ENCODE measurements around the gene DVL1.
"Not testable (repeated sequence)": the region's sequence is repeated elsewhere in the genome, so short reads cannot be mapped to it uniquely, and the experiment has no call there.

Gene DVL1

DNA sequence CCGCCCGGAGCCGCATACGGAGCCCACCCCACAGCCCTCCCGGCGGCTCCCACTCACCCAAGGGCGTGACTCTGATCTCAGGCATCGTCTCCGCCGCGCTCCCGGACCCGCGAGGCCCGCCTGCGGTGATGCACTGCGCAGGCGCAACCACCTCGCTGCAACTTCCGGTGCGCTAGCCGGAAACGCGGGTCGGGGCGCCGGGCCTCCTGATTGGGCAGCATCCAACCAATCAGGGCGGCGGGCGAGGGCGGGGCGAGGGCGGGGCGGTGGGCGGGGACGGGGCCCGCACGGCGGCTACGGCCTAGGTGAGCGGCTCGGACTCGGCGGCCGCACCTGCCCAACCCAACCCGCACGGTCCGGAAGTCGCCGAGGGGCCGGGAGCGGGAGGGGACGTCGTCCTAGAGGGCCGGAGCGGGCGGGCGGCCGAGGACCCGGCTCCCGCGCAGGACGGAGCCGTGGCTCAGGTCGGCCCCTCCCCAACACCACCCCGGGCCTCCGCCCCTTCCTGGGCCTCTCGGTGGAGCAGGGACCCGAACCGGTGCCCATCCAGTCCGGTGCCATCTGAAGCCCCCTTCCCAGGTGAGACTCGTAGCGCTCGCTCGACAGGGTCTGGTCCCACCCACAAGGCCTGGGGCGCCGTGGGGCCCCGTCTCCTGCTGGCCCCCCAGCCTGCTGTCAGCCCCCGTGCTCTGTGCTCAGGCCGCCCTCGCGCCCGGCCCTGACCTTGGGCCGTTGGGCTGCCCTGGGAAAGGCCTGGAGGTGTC, 24.5 kb downstream of the DVL1 start, which contains the start of the genes CPTP and INTS11:
TSS of gene CPTP (plus strand) at position 279 of the 764 bp plus-strand sequence. CDS start 2,109 bp downstream, outside the sequence.
TSS of gene INTS11 (minus strand) at position 137 of the 764 bp plus-strand sequence. CDS start at position 85, 52 bp downstream.
- peak; percentile 91 to 95 for DNase-seq

DNA sequence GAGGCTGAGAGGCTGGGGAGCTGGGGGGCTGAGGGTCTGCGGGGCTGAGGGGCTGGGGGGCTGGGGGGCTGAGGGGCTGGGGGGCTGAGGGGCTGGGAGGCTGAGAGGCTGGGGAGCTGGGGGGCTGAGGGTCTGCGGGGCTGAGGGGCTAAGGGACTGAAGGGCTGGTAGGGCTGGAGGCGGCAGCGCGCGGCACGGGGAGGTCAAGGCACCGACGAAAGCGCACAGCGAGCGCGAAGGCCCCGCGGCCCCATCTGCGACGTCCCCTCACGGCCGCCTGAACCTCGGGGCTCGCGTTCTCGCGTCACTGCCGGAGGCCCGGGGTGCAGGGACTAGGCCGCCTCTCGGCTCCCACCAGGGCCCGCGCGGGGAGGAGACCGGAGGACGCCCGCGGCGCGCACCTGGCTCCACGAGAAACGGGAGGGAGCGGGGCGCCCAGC, 25.1 kb downstream of the DVL1 start:
- DNase-seq, result no peak

DNA sequence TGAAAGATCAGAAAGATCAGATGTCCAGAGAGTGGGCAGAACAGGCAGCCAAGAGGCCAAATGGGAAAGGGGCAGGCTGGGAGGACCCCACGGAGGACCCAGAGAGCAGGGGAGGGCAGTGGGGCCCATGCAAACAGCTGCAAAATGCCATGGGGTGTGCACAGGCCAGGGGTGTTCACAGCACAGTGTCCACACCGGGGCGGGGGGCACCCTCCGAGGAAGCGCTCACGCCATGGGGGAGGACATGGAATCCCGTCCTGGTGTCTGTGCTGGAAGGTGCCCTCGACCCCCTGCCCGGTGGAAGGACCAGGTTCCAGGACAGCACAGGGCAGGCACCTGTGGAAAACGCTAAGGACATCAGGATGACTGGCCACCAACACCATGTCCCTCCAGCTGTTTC, 26.3 kb downstream of the DVL1 start:
- DNase-seq, result no peak

DNA sequence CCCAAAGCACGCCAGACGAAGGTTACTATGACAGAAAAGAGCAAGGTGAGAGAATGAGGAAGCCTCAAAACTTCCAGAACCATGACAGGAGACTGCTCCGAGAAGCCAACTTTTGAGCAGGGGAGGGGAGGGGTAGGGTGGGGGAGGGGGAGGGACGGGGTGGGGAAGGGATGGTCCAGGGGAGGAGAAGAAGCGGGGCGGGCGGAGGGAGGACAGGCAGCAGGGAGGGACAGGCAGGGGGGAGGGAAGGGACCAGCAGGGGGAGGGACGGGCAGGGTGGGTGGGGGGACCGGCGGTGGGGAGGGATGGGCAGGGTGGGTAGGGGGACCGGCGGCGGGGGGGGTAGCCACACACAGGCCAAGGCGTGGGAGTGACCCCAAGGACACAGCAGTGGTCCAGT, 26.8 kb downstream of the DVL1 start:
- DNase-seq, result no peak

DNA sequence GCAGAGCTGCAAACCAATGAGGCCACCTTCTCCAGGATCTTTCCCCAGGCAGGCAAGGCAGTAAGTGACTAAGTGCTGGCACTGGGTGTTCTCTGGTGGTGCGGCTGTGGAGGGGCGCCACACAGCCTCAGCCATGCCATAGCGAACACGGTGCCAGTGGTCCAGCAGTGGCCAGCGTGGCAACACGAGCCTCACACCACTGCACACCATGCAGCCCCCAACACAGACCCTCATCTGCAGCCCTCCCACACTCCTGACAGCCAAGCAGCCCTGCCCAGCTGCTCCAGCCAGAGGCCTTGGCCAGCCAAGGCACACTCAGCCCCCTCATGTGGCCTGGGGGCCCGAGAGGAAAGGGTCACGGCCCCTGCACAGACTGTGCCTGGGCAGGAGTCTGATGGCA, 27.7 kb downstream of the DVL1 start:
- no peak for DNase-seq

DNA sequence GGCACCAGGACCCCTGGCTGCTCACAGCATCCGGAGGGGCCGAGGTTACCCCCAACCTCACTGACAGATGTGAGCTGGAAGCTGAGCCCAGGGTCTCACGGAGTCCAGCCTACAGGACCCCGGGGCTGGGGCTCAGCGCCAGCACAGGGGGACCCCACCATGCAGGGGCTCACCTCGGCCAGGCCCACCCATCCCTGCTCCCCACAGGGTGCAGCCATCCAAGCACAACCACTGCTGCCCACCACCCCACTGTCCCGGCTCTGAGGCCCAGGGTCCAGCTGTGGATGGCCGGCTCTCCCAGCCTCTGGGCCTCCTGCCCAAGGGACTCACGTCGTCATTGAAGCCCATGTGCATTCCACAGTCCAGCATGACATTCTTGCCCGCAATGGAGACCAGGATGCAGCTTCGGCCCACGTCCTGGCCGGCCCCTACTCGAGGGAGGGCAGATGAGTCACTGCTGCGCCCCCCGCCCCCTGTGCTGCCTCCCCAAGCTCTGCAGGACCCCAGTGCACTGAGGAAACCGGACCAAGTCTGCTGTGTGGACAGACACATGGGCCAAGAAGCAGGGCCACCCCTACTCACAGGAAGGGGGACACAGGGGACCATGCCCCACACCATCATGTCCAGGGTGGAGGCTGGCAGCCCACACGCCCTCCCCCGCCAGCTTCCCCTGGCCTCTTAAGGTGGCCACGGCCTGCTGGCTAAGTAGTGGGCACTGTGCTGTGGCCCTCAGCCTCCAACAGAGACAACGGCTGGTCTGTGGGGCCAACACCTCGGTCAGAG, 28.4 kb downstream of the DVL1 start:
- no peak for DNase-seq

DNA sequence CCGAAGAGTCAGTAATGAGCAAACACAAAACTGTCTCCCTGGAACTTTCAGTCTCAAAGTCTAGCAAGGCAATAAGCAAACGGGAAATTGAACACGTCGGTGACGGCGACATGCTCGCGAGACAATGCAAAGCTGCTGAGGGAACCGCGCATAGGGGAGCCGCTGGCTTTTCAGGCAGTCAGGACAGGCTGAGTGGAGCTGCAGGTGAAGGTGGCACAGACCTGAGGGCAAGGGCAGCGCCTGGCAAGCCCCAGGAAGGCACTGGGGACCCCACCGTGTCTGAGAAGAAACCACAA, 29.6 kb downstream of the DVL1 start:
- no peak for DNase-seq

DNA sequence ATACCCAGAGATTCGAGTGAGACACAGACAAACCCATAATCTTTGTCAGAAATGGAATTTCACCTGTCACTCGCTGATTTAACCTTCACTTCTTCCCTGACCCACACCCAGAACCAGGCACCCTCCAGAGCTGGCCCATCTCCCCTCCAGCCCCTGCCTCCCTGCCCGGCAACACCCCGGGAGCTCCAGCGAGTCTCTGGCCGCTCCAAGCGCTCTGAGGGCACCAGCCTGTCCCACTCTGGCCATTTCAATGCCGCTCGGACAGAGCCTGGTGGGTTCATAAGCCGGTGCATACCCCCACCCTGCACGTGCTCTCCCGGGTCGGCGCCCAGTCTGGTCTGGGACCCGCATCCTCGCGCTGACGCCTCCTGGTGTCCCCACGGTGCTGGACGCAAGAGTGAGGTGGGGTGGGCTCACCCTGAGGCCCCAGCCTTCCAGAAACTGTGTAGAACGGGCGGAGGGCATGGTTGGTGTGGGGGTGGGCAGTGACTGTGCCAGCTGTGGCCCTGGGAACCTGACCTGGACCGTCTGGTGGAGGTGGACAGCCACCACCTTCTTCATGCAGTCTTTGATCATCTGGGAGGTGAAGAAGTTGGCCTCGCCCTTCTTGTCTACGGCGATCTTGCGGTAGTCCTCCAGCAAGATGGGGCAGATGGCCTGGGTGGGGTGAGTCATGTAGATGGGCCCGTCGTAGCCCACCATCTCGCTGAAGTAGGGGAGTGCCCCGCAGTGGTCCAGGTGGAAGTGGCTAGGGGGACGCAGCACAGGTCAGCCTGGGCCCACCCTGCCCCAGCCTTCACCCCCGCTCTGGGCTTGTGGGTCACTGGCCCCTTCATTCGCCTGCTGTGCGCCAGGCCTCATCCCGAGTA, 30.2 kb downstream of the DVL1 start:
- no peak for DNase-seq

DNA sequence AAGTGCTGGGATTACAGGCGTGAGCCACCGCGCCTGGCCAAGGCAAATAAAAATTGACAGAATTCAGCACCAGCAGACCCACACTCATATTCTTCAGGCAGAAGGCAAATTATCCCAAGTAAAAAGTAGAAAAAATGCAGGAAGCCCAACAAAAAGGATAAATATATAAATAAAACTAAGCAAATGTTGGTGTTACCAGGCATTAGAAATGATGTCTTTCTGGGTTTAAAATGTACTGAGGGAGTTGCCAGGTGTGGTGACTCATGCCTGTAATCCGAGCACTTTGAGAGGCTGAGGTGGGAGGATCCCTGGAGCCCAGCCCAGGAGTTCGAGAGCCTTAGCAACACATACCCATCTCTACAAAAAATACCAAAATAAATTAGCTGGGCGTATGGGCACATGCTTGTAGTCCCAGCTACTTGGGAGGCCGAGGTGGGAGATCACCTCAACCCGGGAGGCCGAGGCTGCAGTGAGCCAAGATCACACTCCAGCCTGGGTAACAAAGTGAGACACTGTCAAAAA, 31.0 kb downstream of the DVL1 start:
- DNase-seq, result no peak

DNA sequence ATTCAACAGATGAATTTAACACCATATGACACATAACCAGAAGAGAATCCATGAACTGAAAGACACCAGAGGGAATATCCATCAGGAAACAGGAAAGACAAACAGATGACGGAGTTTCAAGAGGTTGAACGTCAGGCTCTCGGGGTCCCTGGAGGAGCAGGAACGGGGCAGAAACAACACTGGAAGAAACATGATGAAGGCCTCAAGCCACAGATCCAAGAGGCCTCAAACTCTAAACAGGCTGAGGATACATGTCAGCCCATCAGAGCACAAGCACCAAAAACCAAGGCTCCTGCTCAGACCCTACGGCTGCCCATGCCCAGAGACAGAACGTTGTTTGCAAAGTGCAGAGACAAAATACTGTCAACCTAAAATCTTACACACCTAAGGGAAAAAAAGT, 31.8 kb downstream of the DVL1 start:
- DNase-seq, result no peak

DNA sequence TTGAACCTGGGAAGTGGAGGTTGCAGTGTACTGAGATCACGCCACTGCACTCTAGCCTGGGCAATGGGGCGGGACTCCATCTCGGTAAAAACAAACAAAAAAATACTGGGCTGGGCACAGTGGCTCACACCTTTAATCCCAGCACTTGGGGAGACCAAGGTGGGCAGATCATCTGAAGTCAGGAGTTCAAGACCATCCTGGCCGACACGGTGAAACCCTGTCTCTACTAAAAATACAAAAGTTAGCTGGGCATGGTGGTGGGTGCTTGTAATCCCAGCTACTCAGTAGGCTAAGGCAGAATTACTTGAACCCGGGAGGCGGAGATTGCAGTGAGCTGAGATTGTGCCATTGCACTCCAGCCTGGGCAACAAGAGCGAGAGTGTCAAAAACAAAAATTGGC, 33.0 kb downstream of the DVL1 start:
- DNase-seq, result not testable (repeated sequence)

DNA sequence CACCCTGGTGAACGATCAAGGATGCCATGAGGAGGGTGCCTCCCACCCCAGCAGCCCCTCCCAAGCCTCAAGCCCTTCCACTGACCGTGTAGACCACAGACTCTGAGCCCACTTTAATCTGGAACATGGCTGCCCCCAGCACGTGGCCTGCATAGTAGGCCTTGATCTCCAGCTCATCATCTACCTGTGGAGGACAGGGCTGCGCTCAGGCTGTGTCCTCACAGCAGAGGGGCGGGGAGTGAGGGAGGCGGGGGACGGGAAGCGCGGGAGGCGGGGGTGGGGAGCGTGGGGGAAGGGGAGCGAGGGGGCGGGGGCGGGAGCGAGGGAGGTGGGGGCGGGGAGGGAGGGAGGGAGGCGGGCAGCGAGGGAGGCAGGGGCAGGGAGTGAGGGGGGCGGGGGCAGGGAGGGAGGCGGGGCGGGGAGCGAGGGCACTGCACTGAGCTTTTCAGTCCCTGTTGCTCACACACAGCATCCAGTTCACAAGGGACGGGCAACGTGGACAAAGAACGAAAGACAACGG, 33.7 kb downstream of the DVL1 start:
- no peak for DNase-seq

DNA sequence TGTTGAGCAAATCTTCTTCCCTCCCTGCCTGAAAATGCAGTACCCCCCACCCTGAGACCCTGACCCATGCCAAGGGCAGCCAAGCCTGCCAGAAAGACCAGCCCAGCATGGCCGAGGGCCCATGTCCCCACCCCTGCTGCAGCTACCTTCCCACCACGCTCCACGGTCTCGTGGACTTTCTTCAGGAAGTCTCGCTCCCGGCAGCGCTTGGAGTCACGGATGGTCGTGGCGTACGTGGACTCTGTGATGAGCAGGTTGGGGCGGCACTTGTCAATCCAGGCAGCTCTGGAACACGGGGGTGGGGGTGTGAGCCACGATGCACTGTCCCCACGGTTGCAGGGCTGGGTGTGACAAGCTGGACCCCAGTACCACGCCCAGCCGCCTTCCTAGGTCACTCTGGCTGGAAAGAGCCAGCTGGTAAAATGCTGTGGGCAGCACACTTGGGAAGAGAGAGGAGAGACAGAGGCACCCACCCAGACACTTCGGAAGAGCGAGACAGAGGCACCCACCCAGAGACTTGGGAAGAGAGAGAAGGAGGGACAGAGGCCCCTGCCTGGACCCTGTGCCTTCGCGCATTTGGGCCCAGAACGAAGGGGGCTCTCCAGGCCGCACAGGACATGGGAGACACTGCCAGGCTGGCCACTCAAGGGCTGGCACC, 34.4 kb downstream of the DVL1 start:
- DNase-seq, result no peak

DNA sequence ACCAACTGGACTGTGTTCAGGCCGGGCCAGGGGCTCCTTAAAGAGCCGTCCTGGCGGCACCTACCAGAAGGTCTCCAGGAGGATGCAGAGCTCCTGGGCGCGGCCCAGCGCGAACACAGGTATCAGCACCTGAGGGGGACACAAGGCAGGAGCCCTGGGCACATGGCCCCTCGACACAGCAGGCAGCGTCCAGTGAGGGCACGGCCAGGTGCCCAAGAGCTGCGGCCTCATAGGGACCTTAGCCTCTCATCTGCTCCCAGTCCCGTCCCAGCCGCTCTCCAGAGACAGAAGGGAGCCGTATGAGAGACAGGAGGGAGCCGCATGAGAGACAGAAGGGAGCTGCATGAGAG, 35.0 kb downstream of the DVL1 start:
- no peak for DNase-seq

DNA sequence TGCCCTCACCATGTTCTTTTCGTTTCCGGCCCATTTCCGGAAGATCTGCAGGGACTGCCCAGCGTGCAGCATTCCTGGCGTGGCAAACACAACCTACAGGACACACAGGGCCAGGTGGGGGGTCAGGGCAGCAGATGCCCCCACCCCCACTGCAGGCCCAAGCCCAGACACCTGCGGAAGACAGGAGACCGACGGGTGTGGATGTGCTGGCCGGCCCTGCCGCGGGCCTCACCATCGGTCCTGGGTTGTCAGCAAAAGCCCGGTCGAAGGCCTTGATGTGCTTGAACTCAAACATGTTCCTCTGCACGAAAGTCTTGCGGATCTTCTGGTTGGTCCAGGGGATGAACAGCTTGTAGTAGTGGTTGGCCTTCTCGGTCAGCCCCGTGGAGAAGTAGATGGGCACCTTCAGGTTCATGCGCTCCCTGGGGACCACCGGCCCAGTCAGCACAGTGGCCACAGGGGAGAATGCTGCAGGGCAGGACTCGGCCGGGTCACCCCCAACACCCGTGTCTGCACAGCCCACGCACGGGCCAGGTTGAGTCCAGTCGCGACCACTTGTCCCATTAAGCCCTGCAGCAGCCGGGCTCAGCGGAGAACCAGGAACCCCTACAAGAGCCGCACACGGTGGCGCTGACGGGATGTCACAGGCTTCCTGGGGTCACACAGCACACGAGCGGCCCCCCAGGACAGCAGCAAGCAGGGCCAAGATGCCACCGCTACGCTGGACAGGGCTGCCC, 35.5 kb downstream of the DVL1 start:
- DNase-seq, result no peak

DNA sequence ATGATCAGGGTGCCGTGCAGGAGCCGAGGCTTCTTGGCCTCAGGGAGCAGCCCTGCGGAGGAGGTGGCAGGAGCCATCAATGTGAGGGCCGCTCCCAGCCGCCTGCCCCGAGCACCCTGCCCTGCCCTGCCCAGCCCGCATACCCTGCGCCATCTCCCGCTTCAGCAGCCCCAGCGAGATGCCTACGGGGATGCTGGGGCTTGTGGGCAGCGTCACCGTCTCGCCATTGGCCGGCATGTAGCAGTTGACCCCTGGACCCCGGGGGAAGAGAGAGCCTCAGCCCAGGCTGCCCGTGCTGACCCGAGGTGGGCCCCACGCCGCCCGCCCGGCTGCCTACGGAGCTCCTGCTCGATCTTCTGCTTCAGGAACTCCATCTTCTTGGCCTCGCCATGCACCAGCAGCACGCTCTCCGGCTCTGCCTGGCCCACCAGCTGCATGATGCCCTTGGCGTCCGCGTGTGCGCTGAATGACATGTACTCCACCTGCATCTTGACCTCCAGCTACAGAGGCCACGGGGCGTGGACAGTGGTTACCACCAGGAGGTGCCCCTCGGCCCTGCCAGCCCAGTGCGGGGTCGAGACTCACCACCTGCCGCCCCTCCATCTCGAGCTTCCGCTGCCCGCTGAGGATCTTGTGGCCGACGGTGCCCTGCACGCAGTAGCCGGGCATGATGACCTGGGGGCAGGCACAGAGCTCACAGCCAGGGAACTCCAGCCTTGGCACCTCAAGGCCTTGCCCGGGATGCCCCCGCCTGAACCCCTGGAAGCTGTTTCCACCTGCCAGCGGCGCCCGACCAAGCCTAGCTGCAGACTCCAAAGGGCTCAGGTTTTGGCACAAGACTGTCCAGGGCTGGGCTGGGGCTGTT, 36.5 kb downstream of the DVL1 start:
- DNase-seq, result no peak

DNA sequence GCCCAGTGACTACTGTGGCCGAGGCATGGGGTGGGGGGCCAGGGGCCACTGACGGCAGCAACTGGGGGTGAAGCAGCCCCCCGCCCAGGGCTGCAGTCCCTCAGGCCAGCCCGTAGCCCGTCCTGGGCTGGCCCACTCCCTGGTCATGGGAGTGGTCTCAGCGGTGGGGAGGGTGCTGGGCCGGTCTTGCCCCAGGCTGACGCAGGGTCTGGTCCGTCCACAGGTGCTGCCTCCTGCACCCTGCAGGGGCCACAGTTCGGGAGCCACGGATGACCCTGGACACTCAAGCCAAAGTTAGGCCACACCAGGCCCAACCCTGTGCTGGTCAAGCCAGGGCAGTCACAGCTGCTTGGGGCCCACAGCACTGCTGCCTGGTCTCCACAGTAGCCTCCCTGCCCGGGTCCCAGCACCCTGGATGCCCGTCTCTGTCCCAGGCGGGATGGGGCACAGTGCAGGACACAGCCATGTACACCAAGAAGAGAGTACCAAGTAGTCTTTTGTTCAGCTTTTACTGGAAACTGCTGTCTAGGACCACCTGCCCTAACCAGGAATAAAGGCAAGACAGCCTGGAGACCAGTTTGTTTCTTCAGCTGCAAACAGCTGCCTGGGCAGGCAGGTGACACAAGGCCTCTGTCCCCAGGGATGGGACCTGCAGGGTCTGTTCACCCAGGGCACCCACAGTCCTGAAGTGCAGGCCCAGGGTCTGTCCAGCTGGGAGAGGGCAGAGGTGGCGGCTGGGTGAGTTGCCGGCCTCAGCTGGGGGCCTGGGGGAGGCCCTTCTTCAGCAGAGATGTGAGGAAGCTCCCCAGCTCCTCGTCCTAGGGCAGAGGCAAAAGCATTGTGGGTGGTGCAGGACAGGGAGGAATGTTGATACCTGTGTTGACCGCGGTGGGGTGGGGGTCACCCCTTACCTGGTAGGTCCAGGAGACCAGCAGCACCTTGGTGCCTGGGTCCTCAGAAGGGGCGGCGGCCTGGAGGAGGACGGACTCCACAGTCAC, 37.8 kb downstream of the DVL1 start:
- DNase-seq, result no peak

DNA sequence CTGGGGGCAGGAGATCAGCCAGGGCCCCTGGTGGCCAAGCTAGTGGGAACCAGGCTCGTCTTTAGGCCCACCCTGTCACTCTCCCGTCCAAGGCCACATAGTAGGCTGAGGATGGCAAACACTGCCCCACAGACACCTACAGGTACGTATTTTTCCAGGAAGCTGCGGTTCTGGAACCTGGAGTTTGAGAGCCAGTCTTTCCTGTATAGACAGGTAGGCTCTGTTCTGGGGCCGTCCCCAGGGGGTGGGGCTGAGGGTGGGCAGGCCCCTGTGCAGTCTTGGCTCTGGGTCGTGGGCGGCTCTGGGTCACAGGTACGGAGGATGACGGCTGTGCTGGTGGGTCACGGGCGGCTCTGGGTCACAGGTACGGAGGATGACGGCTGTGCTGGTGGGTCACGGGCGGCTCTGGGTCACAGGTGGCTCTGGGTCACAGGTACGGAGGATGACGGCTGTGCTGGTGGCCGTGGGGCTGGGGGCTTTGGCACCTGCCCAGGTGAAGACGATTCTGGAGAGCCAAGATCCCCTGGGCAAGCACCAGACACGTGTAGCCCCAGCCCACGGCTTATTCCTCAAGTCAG, 38.7 kb downstream of the DVL1 start:
- DNase-seq, result no peak

DNA sequence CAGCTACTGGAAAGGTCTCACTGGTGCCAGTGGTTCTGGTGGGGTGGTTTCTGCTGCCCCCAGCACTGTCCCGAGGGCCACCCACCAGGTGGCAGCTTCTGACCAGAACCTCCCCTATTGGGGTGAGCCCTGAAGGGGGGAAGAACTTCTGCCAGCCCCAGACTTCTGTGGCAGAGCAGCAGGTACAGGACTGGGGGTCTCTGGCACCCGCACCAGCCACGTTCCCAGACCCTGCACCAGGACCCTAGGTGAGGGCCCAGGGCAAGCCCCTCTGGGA, 39.2 kb downstream of the DVL1 start:
- DNase-seq, result no peak
